HCT116 (cell line): ENCODE measurements around the gene COPS3. TPM values are rescaled to one million over a fixed set of nuclear protein-coding genes. Genes with fewer than 3 reads are reported as not detected.

Experiments used
- ATAC-seq: fragments of 200-7000 bp; cut with Tn5 transposase; 2 replicates; pipeline ENCODE4 v1.9.1; 2020; ENCODE audit warnings: mild to moderate bottlenecking, moderate library complexity
- BruUV-seq: library from RNA; stranded (reverse); fragments of 400-500 nt; replicated peaks from 2 replicates; lab custom pipeline; 2021; lab: Mats Ljungman, UMichigan
- CTCF ChIA-PET: fragments of 300-600 bp; sonication (Branson Sonifier 250); formaldehyde crosslinking; loops from one replicate; lab custom pipeline; 2021; ENCODE audit warnings: antibody characterized with exemption; lab: Charles Lee
- POLR2A ChIA-PET: fragments of 300-600, 350-600 bp; sonication (Branson Sonifier 250); formaldehyde crosslinking; loops from one replicate; lab custom pipeline; 2021; ENCODE audit warnings: antibody characterized with exemption; lab: Charles Lee
- RAD21 ChIA-PET, 2 experiments: fragments of 300-600 bp; sonication (Branson Sonifier 250); formaldehyde crosslinking; loops; one replicate each; lab custom pipeline; 2023; ENCODE audit warnings: low total read pairs in 2 of 2; ENCODE audit not compliant: uncharacterized antibody in 2 of 2, unreplicated experiment in 2 of 2, low non-redundant PET in 1 of 2; lab: Charles Lee
- DNase-seq: peaks from one replicate; pipeline ENCODE4 v3.0.0-alpha.2; 2010; ENCODE audit warnings: low read depth, low spot score
- H2AFZ ChIP-seq: fragments of 200-600 bp; shearing (Covaris generic), sonication (generic); 2 replicates; pipeline ENCODE4 v1.6.1; 2017; ENCODE audit warnings: low read depth, mixed run types, mixed read lengths, antibody characterized with exemption, low read length; ENCODE audit not compliant: poor library complexity, severe bottlenecking
- H3K27ac ChIP-seq: 2 replicates; pipeline ENCODE4 v1.5.1; 2012; ENCODE audit warnings: low read depth, low read length
- H3K27me3 ChIP-seq: fragments of 200-600 bp; sonication (generic); 2 replicates; pipeline ENCODE4 v1.6.1; 2016; ENCODE audit warnings: mixed run types, low read length, mixed read lengths; ENCODE audit not compliant: insufficient read depth
- H3K36me3 ChIP-seq, 2 experiments: fragments of 200-500 bp in 1 of 2; fragments of 200-600 bp in 1 of 2; sonication (Bioruptor generic) in 1 of 2; sonication (generic) in 1 of 2; 2 replicates each; pipeline versions ENCODE4 v1.5.1 to v1.6.1; 2014 to 2016; ENCODE audit warnings: low read length in 2 of 2, inconsistent platforms in 1 of 2, mixed read lengths in 1 of 2, mixed run types in 1 of 2; ENCODE audit not compliant: insufficient read depth in 2 of 2, control insufficient read depth in 1 of 2
- H3K4me1 ChIP-seq, 2 experiments: fragments of 200-600 bp in 1 of 2; sonication (generic) in 1 of 2; 2 replicates each; pipeline versions ENCODE4 v1.5.1 to v1.6.1; 2012 to 2017; ENCODE audit warnings: low read length in 2 of 2, inconsistent platforms in 1 of 2, mild to moderate bottlenecking in 1 of 2, mixed read lengths in 1 of 2, mixed run types in 1 of 2, moderate library complexity in 1 of 2; ENCODE audit not compliant: insufficient read depth in 2 of 2, control insufficient read depth in 1 of 2
- H3K4me2 ChIP-seq: fragments of 200-600 bp; sonication (generic); 2 replicates; pipeline ENCODE4 v1.6.1; 2017; ENCODE audit warnings: mixed run types, low read length, mixed read lengths
- H3K4me3 ChIP-seq, 2 experiments: fragments of 200-600 bp in 1 of 2; sonication (generic) in 1 of 2; replicated peaks in 1 of 2; 2 replicates each; pipeline ENCODE4 v1.5.1; 2011 to 2016; ENCODE audit warnings: low read length in 2 of 2, control low read depth in 1 of 2, low read depth in 1 of 2, mild to moderate bottlenecking in 1 of 2, mixed read lengths in 1 of 2, mixed run types in 1 of 2
- H3K79me2 ChIP-seq: fragments of 200-600 bp; sonication (generic); 2 replicates; pipeline ENCODE4 v1.6.1; 2017; ENCODE audit warnings: mild to moderate bottlenecking, mixed run types, low read length, moderate library complexity, mixed read lengths; ENCODE audit not compliant: insufficient read depth
- H3K9ac ChIP-seq: fragments of 200-600 bp; sonication (generic); 2 replicates; pipeline ENCODE4 v1.6.1; 2016; ENCODE audit warnings: low read length, mixed read lengths
- H3K9me2 ChIP-seq: fragments of 200-600 bp; sonication (generic), shearing (Covaris generic); 2 replicates; pipeline ENCODE4 v1.6.1; 2017; ENCODE audit warnings: mixed run types, mild to moderate bottlenecking, moderate library complexity; ENCODE audit not compliant: insufficient read depth
- H3K9me3 ChIP-seq, 2 experiments: fragments of 200-500 bp in 1 of 2; fragments of 200-600 bp in 1 of 2; sonication (Bioruptor generic) in 1 of 2; sonication (generic) in 1 of 2; 2 replicates each; pipeline ENCODE4 v1.6.1; 2014 to 2017; ENCODE audit warnings: low read length in 2 of 2, mixed read lengths in 2 of 2, inconsistent platforms in 1 of 2, low read depth in 1 of 2, mild to moderate bottlenecking in 1 of 2, mixed run types in 1 of 2, moderate library complexity in 1 of 2; ENCODE audit not compliant: control insufficient read depth in 1 of 2, insufficient read depth in 1 of 2
- H4K20me1 ChIP-seq: fragments of 200-600 bp; sonication (generic), shearing (Covaris generic); 2 replicates; pipeline ENCODE4 v1.6.1; 2017; ENCODE audit warnings: mixed run types, mild to moderate bottlenecking, moderate library complexity; ENCODE audit not compliant: insufficient read depth
- CBX3 ChIP-seq: IDR thresholded peaks from 2 replicates; pipeline ENCODE4 v1.6.1; 2012; ENCODE audit warnings: low read depth
- ELF1 ChIP-seq: IDR thresholded peaks from 2 replicates; pipeline ENCODE4 v1.6.1; 2012; ENCODE audit warnings: low read depth, borderline replicate concordance
- EZH2 ChIP-seq: fragments of 200-600 bp; sonication (generic); IDR thresholded peaks from 2 replicates; pipeline ENCODE4 v1.6.1; 2017; ENCODE audit warnings: antibody characterized with exemption, mixed run types
- JUND ChIP-seq: IDR thresholded peaks from 2 replicates; pipeline ENCODE4 v1.6.1; 2012
- SP1 ChIP-seq: IDR thresholded peaks from 2 replicates; pipeline ENCODE4 v1.6.1; 2012; ENCODE audit warnings: low read depth
- SRF ChIP-seq: IDR thresholded peaks from 2 replicates; pipeline ENCODE4 v1.6.1; 2012; ENCODE audit warnings: low read depth
- TCF7L2 ChIP-seq: IDR thresholded peaks from 2 replicates; pipeline ENCODE4 v1.7.0; 2011; ENCODE audit warnings: borderline replicate concordance, inconsistent platforms; ENCODE audit not compliant: insufficient read depth, insufficient read length; ENCODE audit errors: extremely low read depth
- ZFX ChIP-seq: fragments of 450-650 bp; IDR thresholded peaks from 2 replicates; pipeline ENCODE4 v1.6.1; 2017
- intact Hi-C: fragments of 100-400 bp; cut with micrococcal nuclease; formaldehyde crosslinking; loops from 2 replicates; pipeline ENCODE4 v1.10.0; 2022
- total RNA-seq: library from RNA; stranded (reverse); gene quantifications from one replicate; pipeline ENCODE4 v1.2.1, GENCODE V29; 2021; ENCODE audit not compliant: unreplicated experiment
- TF ChIP-seq, protein P1 (sequence below): IDR thresholded peaks from 2 replicates; pipeline ENCODE4 v1.6.1; 2012; ENCODE audit warnings: low read depth

Gene COPS3
- total RNA-seq, 1 experiment from 2014 or later = 99.0 TPM

DNA sequence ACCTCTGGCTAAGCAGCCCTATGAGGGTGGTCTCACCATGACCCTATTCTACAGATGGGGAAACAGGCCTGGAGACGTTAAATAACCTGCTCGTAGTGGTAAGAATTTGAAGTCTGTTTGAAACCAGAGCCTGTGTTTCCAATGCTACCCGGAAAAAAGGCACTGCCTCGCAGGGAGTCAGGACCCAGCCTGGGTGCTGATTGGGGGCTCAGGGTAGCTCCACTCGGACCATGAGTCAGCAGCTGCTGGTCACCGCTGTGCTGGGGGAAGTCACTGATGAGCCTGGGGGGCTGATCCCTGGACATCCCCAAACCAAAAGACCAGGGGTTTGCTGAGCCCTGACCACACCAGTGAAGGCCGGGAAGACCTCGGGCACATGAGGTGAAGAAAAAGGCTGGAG is 65.5 kb downstream of the COPS3 start:
- no peak for ATAC-seq
- Histone ChIP-seq H3K4me3 (no peak overlapping the region), H3K36me3 (peaks cover 6 to 33% of the 10 kb centered on the region in 2 experiments; a peak in 3 of 4 replicates), H3K79me2 (no peaks in the 10 kb centered on the region), H3K4me2 (no peak overlapping the region), H2AFZ (no peak overlapping the region), H3K4me1 (no peaks in the 10 kb centered on the region), H3K27me3 (no peaks in the 10 kb centered on the region), H4K20me1 (no peaks in the 10 kb centered on the region), H3K9me2 (no peaks in the 10 kb centered on the region), H3K9ac (no peak overlapping the region), H3K9me3 (no peaks in the 10 kb centered on the region), H3K27ac (no peak overlapping the region)
- ChIA-PET POLR2A (no interaction called here), RAD21 (no interaction called here), CTCF (no interaction called here)
- no peak for DNase-seq
- BruUV-seq = no TSS peak
- intact Hi-C loops = no loop called here
- TF ChIP-seq SP1 (no peak), ZFX (no peak), JUND (no peak), CBX3 (no peak), ELF1 (no peak), EZH2 (no peak), SRF (no peak), TCF7L2 (no peak)
- TF ChIP-seq, protein P1, sequence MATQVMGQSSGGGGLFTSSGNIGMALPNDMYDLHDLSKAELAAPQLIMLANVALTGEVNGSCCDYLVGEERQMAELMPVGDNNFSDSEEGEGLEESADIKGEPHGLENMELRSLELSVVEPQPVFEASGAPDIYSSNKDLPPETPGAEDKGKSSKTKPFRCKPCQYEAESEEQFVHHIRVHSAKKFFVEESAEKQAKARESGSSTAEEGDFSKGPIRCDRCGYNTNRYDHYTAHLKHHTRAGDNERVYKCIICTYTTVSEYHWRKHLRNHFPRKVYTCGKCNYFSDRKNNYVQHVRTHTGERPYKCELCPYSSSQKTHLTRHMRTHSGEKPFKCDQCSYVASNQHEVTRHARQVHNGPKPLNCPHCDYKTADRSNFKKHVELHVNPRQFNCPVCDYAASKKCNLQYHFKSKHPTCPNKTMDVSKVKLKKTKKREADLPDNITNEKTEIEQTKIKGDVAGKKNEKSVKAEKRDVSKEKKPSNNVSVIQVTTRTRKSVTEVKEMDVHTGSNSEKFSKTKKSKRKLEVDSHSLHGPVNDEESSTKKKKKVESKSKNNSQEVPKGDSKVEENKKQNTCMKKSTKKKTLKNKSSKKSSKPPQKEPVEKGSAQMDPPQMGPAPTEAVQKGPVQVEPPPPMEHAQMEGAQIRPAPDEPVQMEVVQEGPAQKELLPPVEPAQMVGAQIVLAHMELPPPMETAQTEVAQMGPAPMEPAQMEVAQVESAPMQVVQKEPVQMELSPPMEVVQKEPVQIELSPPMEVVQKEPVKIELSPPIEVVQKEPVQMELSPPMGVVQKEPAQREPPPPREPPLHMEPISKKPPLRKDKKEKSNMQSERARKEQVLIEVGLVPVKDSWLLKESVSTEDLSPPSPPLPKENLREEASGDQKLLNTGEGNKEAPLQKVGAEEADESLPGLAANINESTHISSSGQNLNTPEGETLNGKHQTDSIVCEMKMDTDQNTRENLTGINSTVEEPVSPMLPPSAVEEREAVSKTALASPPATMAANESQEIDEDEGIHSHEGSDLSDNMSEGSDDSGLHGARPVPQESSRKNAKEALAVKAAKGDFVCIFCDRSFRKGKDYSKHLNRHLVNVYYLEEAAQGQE = no peak
